Trophoblast cell (in vitro differentiated cells and primary cell): ENCODE data around the gene ADAMTSL1.

Experiments
- DNase-seq, 2 donors: peaks; one replicate each; pipeline ENCODE4 v3.0.0-alpha.2; 2016
- H2AFZ ChIP-seq: 2 replicates; pipeline ENCODE4 v1.6.1; 2013; ENCODE audit warnings: low read length, moderate library complexity, mild to moderate bottlenecking; ENCODE audit not compliant: insufficient read depth, poor library complexity
- H2AK5ac ChIP-seq: 2 replicates; pipeline ENCODE4 v1.6.1; 2013; ENCODE audit warnings: mild to moderate bottlenecking, low read length
- H2BK120ac ChIP-seq: 2 replicates; pipeline ENCODE4 v1.6.1; 2013; ENCODE audit warnings: low read length, mild to moderate bottlenecking, moderate library complexity; ENCODE audit not compliant: insufficient read depth, poor library complexity
- H2BK12ac ChIP-seq: 2 replicates; pipeline ENCODE4 v1.6.1; 2013; ENCODE audit warnings: mild to moderate bottlenecking, low read length, moderate library complexity
- H2BK5ac ChIP-seq: 2 replicates; pipeline ENCODE4 v1.6.1; 2013; ENCODE audit warnings: low read length, low read depth, moderate library complexity, mild to moderate bottlenecking; ENCODE audit not compliant: poor library complexity
- H3K14ac ChIP-seq: 2 replicates; pipeline ENCODE4 v1.6.1; 2013; ENCODE audit warnings: mild to moderate bottlenecking, low read length
- H3K18ac ChIP-seq: 2 replicates; pipeline ENCODE4 v1.6.1; 2013; ENCODE audit warnings: mild to moderate bottlenecking, low read length
- H3K23ac ChIP-seq: 2 replicates; pipeline ENCODE4 v1.6.1; 2013; ENCODE audit warnings: low read length
- H3K27ac ChIP-seq: 2 replicates; pipeline ENCODE4 v1.5.1; 2013; ENCODE audit warnings: low read depth, mild to moderate bottlenecking, inconsistent platforms, low read length, moderate library complexity
- H3K27me3 ChIP-seq: 2 replicates; pipeline ENCODE4 v1.6.1; 2013; ENCODE audit warnings: inconsistent platforms, mild to moderate bottlenecking, low read length, moderate library complexity; ENCODE audit not compliant: insufficient read depth
- H3K36me3 ChIP-seq, 2 experiments: 1 replicate in 1 of 2; 2 replicates in 1 of 2; pipeline ENCODE4 v1.6.1; 2013; ENCODE audit warnings: low read length in 2 of 2, mild to moderate bottlenecking in 2 of 2, moderate library complexity in 1 of 2; ENCODE audit not compliant: insufficient read depth in 2 of 2, control insufficient read depth in 1 of 2
- H3K4ac ChIP-seq: 2 replicates; pipeline ENCODE4 v1.6.1; 2013; ENCODE audit warnings: low read depth, mild to moderate bottlenecking, low read length, moderate library complexity
- H3K4me1 ChIP-seq, 2 experiments: 1 replicate in 1 of 2; 2 replicates in 1 of 2; pipeline ENCODE4 v1.6.1; 2013; ENCODE audit warnings: low read length in 2 of 2, mild to moderate bottlenecking in 2 of 2, moderate library complexity in 1 of 2; ENCODE audit not compliant: insufficient read depth in 2 of 2, control insufficient read depth in 1 of 2
- H3K4me2 ChIP-seq: 2 replicates; pipeline ENCODE4 v1.6.1; 2013; ENCODE audit warnings: inconsistent platforms, mild to moderate bottlenecking, low read length, moderate library complexity
- H3K4me3 ChIP-seq: 2 replicates; pipeline ENCODE4 v1.5.1; 2013; ENCODE audit warnings: mild to moderate bottlenecking, low read depth, low read length, inconsistent platforms
- H3K79me1 ChIP-seq: one replicate; pipeline ENCODE4 v1.6.1; 2013; ENCODE audit warnings: low read length
- H3K79me2 ChIP-seq: 2 replicates; pipeline ENCODE4 v1.6.1; 2013; ENCODE audit warnings: low read length, mild to moderate bottlenecking; ENCODE audit not compliant: control insufficient read depth, insufficient read depth, poor library complexity
- H3K9ac ChIP-seq: 2 replicates; pipeline ENCODE4 v1.6.1; 2013; ENCODE audit warnings: mild to moderate bottlenecking, low read length
- H3K9me3 ChIP-seq: 2 replicates; pipeline ENCODE4 v1.6.1; 2013; ENCODE audit warnings: low read depth, mild to moderate bottlenecking, control low read depth, inconsistent platforms, low read length; ENCODE audit not compliant: insufficient read depth
- H4K12ac ChIP-seq: 2 replicates; pipeline ENCODE4 v1.6.1; 2013; ENCODE audit warnings: low read depth, mild to moderate bottlenecking, low read length, moderate library complexity
- H4K8ac ChIP-seq: 2 replicates; pipeline ENCODE4 v1.6.1; 2013; ENCODE audit warnings: low read depth, mild to moderate bottlenecking, low read length, moderate library complexity
- H4K91ac ChIP-seq: one replicate; pipeline ENCODE4 v1.6.1; 2013; ENCODE audit warnings: low read depth, mild to moderate bottlenecking, low read length, moderate library complexity
- WGBS: extraction: QIAGEN DNeasy Blood & Tissue Kit; methylation state at CpG from one replicate; pipeline ENCODE4 v1.1.7; 2013; ENCODE audit warnings: missing lambda C conversion rate; ENCODE audit not compliant: insufficient read length, insufficient coverage; ENCODE audit errors: extremely low coverage; 5-methylcytosine and 5-hydroxymethylcytosine counted together

Gene ADAMTSL1

DNA sequence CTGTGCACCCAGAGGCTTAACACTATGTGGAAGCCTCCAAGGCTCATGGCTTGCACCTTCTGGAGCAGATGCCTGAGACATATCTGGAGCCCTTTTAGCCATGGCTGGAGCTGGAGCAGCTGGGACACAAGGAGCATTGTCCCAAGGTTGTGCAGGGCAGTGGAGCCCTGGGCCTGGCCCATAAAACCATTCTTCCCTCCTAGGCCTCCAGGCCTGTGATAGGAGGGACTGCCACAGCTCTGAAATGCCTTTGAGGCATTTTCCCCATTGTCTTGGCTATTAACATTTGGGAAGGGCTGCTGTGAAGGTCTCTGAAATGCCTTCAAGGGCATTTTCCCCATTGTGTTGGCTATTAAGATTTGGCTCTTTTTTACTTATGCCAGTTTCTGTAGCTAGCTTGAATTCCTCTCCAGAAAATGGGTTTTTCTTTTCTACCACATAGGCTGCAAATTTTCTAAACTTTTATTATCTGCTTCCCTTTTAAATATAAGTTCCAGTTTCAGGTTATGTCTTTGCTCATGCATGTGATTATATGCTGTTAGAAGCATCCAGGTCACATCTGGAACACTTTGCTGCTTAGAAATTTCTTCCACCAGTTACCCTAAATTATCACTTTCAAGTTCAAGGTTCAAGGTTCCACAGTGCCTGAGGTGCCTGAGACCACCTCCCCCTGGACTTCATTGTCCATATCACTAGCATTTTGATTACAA is 221.2 kb downstream of the ADAMTSL1 start:
- Histone ChIP-seq H3K4me2 (no peak overlapping the region), H3K79me1 (no peaks in the 10 kb centered on the region), H3K14ac (no peak overlapping the region), H3K18ac (no peak overlapping the region), H3K27ac (no peak overlapping the region), H3K79me2 (no peaks in the 10 kb centered on the region), H3K27me3 (no peaks in the 10 kb centered on the region), H3K36me3 (no peaks in the 10 kb centered on the region), H3K23ac (no peak overlapping the region), H2BK5ac (no peak overlapping the region), H2BK12ac (no peak overlapping the region), H3K4me1 (no peaks in the 10 kb centered on the region), H2AK5ac (no peak overlapping the region), H3K9me3 (peaks cover 4% of the 10 kb centered on the region), H4K8ac (no peak overlapping the region), H2AFZ (no peak overlapping the region), H2BK120ac (no peak overlapping the region), H3K4ac (no peak overlapping the region), H3K9ac (no peak overlapping the region), H4K91ac (no peak overlapping the region), H3K4me3 (no peak overlapping the region), H4K12ac (no peak overlapping the region)
- no peak for DNase-seq

DNA sequence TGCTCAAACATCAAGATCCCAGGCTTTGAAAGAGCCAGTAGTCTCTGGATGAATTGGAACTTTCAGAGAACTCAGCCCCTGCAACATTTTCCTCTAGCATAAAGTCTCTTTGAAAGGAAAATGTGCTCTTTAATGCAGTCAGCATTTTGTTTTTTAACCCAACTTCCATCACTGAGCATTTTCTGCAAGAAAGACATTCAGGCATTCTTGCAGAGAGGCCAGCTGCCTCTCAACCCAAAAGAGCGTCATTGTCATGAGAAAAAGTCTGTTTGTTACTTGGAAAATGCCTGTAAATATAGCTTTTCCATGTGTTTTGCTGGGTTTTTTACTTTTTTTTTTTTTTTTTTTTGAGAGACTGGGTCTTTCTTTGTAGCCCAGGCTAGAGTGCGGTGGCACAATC is 225.0 kb downstream of the ADAMTSL1 start:
- no peak overlapping the region for H3K4me3 ChIP-seq
- no CpG with 5 or more reads among the region's 2 CpGs for WGBS

DNA sequence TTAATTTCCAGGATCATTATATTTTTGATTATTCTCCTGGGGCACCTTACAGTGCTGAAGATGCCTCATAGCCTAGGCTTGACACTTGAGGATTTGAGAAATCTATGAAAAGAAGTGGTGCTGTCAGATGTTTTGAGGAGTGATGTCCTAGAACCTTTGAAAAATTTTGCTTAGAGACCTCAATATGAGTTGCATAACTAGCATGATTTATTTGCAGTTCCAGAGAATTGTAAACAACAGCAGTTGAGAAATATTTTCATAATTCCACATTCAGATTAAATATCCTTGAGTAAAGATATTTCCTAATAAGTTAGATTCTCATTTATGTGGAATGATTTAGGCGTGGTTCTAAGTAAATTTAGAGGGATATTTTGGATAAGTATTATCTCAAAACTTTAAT is 225.8 kb downstream of the ADAMTSL1 start:
- Histone ChIP-seq H3K9ac (no peak overlapping the region), H3K79me1 (no peaks in the 10 kb centered on the region), H4K91ac (no peak overlapping the region), H3K27me3 (no peaks in the 10 kb centered on the region), H2BK5ac (no peak overlapping the region), H3K18ac (no peak overlapping the region), H3K4me1 (no peaks in the 10 kb centered on the region), H3K4ac (no peak overlapping the region), H2AFZ (no peak overlapping the region), H3K79me2 (no peaks in the 10 kb centered on the region), H3K4me2 (no peak overlapping the region), H2BK120ac (no peak overlapping the region), H3K14ac (no peak overlapping the region), H3K4me3 (no peak overlapping the region), H4K8ac (no peak overlapping the region), H2AK5ac (no peak overlapping the region), H3K23ac (no peak overlapping the region), H2BK12ac (no peak overlapping the region), H3K36me3 (no peaks in the 10 kb centered on the region), H4K12ac (no peak overlapping the region), H3K9me3 (peaks cover 2% of the 10 kb centered on the region), H3K27ac (no peak overlapping the region)
- DNase-seq: no peak
- no CpG with 5 or more reads among the region's 1 CpG for WGBS

More for the DNA sequence above, 225.0 kb downstream of the ADAMTSL1 start:
- Histone ChIP-seq H3K9ac (no peak overlapping the region), H4K91ac (no peak overlapping the region), H2BK5ac (no peak overlapping the region), H2BK120ac (no peak overlapping the region), H3K4ac (no peak overlapping the region), H3K18ac (no peak overlapping the region), H3K4me1 (no peaks in the 10 kb centered on the region), H2AFZ (no peak overlapping the region), H3K14ac (no peak overlapping the region), H3K36me3 (no peaks in the 10 kb centered on the region), H2BK12ac (no peak overlapping the region), H3K79me1 (no peaks in the 10 kb centered on the region), H4K8ac (no peak overlapping the region), H3K9me3 (peaks cover 4% of the 10 kb centered on the region), H3K27ac (no peak overlapping the region), H2AK5ac (no peak overlapping the region), H3K4me2 (no peak overlapping the region), H3K27me3 (no peaks in the 10 kb centered on the region), H3K79me2 (no peaks in the 10 kb centered on the region), H3K23ac (no peak overlapping the region), H4K12ac (no peak overlapping the region)
- DNase-seq: no peak

DNA sequence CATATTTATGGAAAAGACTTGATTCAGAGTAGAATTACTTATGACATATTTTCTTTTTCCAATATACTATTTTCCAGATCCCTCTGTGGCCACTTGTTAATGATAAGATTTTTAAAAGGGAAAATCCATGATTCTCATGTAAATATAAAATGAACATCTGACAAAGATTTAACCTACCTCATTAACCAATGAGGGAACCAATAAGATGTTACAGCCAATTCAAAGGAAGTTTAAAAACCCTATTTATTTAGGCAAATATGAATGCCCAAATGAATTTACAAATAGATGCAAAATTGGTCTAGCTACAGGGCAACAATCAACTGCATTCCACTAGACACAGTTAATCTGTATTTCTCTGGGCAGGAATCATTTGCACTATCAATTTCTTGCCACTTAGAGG is 226.8 kb downstream of the ADAMTSL1 start:
- Histone ChIP-seq H3K27me3 (no peaks in the 10 kb centered on the region), H3K23ac (no peak overlapping the region), H3K18ac (no peak overlapping the region), H3K9ac (no peak overlapping the region), H2AFZ (no peak overlapping the region), H2BK120ac (no peak overlapping the region), H4K8ac (no peak overlapping the region), H3K79me2 (no peaks in the 10 kb centered on the region), H2BK5ac (no peak overlapping the region), H2BK12ac (no peak overlapping the region), H2AK5ac (no peak overlapping the region), H4K12ac (no peak overlapping the region), H3K27ac (no peak overlapping the region), H3K4ac (no peak overlapping the region), H4K91ac (no peak overlapping the region), H3K9me3 (no peaks in the 10 kb centered on the region), H3K14ac (no peak overlapping the region), H3K4me3 (no peak overlapping the region), H3K4me1 (no peaks in the 10 kb centered on the region), H3K79me1 (no peaks in the 10 kb centered on the region), H3K4me2 (no peak overlapping the region), H3K36me3 (no peaks in the 10 kb centered on the region)
- DNase-seq: no peak
